CD4-positive, alpha-beta T cell treated with Interleukin-17A for 1 hour (primary cell): ENCODE results near the gene P2RY6.
A peak's percentile ranks its signal among the peaks of the same experiment; 100 is the strongest.
"Not testable (repeated sequence)": the region's sequence is repeated elsewhere in the genome, so short reads cannot be mapped to it uniquely, and the experiment has no call there.

Source experiments
- DNase-seq: peaks from one replicate; pipeline ENCODE4 v3.0.0-alpha.2; 2020

P2RY6 gene

GRCh38 chr11:73271936-73272679 lies at the start of gene P2RY6:
TSS of gene P2RY6 (plus strand) at chr11:73272338. CDS start at chr11:73296519, 24,181 bp downstream.
- DNase-seq: no peak

- no peak for DNase-seq
Measured at GRCh38 chr11:73223998-73224730, 48.0 kb upstream of the P2RY6 start.

- DNase-seq: no peak
Measured at GRCh38 chr11:73225001-73225686, 47.0 kb upstream of the P2RY6 start.

- DNase-seq: no peak
Measured at GRCh38 chr11:73225851-73226250, 46.3 kb upstream of the P2RY6 start.

GRCh38 chr11:73226297-73227006 lies 45.7 kb upstream of the P2RY6 start:
- no peak for DNase-seq

- DNase-seq: no peak
Measured at GRCh38 chr11:73227571-73228211, 44.4 kb upstream of the P2RY6 start.

GRCh38 chr11:73228268-73229134 lies 43.6 kb upstream of the P2RY6 start:
- no peak for DNase-seq

GRCh38 chr11:73229321-73229895 lies 42.7 kb upstream of the P2RY6 start:
- DNase-seq: no peak

GRCh38 chr11:73229896-73230875 lies 42.0 kb upstream of the P2RY6 start:
- no peak for DNase-seq

- no peak for DNase-seq
Measured at GRCh38 chr11:73230931-73231330, 41.2 kb upstream of the P2RY6 start.

- not testable (repeated sequence) for DNase-seq
Measured at GRCh38 chr11:73232487-73232886, 39.7 kb upstream of the P2RY6 start.

GRCh38 chr11:73233211-73233610 lies 38.9 kb upstream of the P2RY6 start:
- no peak for DNase-seq

- DNase-seq: no peak
Measured at GRCh38 chr11:73233692-73234470, 38.3 kb upstream of the P2RY6 start.

- DNase-seq: no peak
Measured at GRCh38 chr11:73234471-73235181, 37.5 kb upstream of the P2RY6 start.

- DNase-seq: no peak
Measured at GRCh38 chr11:73235236-73235786, 36.8 kb upstream of the P2RY6 start.

- no peak for DNase-seq
Measured at GRCh38 chr11:73236205-73236765, 35.9 kb upstream of the P2RY6 start.

- DNase-seq: peak; percentile 17
Measured at GRCh38 chr11:73236854-73237253, 35.3 kb upstream of the P2RY6 start.
